Erythroblast (primary cell): ENCODE data around the gene IQGAP3.

ENCODE experiments used
- GATA1 ChIP-seq: IDR thresholded peaks from 2 replicates; pipeline ENCODE4 v1.6.1; 2011; ENCODE audit warnings: low read depth, mild to moderate bottlenecking, control low read depth, low read length, moderate library complexity
- POLR2A ChIP-seq: IDR thresholded peaks from 2 replicates; pipeline ENCODE4 v1.6.1; 2011; ENCODE audit warnings: mild to moderate bottlenecking, low read length

DNA sequence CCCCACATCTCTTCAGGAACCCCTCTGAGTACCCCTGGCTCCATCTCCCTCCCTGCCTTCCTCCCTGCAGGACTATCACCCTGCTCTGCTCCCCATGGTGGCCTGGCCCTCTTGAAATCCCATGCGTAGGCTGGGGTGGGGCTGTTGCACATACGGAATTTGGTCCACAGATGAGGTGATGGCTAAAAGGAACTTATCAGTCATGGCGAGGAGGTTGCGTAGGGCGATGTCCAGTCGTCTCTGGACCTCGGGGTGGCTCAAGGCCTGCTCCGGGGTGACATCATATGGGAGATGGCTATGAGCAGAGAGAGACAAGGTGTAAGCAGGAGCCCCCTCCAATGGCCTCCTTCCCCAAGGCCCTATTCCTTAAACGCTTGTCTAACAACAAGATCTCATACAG, 35.3 kb downstream of the IQGAP3 start:
- no peak for TF ChIP-seq POLR2A
- no peak for TF ChIP-seq GATA1
